HG03139 (cell line): Measurements from ENCODE around the gene NCBP3.
"Not testable (repeated sequence)": the region's sequence is repeated elsewhere in the genome, so short reads cannot be mapped to it uniquely, and the experiment has no call there.

Source experiments
- ATAC-seq: cut with Tn5 transposase; IDR thresholded peaks from one replicate; pipeline ENCODE4 v1.9.1; 2021; ENCODE audit not compliant: unreplicated experiment

The NCBP3 gene

GRCh38 chr17:3880983-3881382, 34.9 kb upstream of the NCBP3 start:
- ATAC-seq = no peak

- ATAC-seq = no peak
Observed at GRCh38 chr17:3879591-3880417, 33.8 kb upstream of the NCBP3 start.

GRCh38 chr17:3879186-3879585, 33.1 kb upstream of the NCBP3 start:
- ATAC-seq = no peak

GRCh38 chr17:3877220-3877619, 31.2 kb upstream of the NCBP3 start:
- no peak for ATAC-seq

GRCh38 chr17:3875317-3875716, 29.3 kb upstream of the NCBP3 start:
- no peak for ATAC-seq

GRCh38 chr17:3873862-3874261, 27.8 kb upstream of the NCBP3 start:
- no peak for ATAC-seq

GRCh38 chr17:3870871-3871306, 24.8 kb upstream of the NCBP3 start:
- ATAC-seq = no peak

- no peak for ATAC-seq
Observed at GRCh38 chr17:3867606-3868005, 21.6 kb upstream of the NCBP3 start.

- ATAC-seq = no peak
Observed at GRCh38 chr17:3867106-3867505, 21.1 kb upstream of the NCBP3 start.

GRCh38 chr17:3866276-3866675, 20.2 kb upstream of the NCBP3 start:
- no peak for ATAC-seq

GRCh38 chr17:3865176-3865575, 19.1 kb upstream of the NCBP3 start:
- ATAC-seq = no peak

- no peak for ATAC-seq
Observed at GRCh38 chr17:3864534-3864933, 18.5 kb upstream of the NCBP3 start.

GRCh38 chr17:3861761-3862681, 16.0 kb upstream of the NCBP3 start:
- ATAC-seq = no peak

GRCh38 chr17:3860939-3861700, 15.1 kb upstream of the NCBP3 start:
- ATAC-seq = no peak

GRCh38 chr17:3859940-3860339, 13.9 kb upstream of the NCBP3 start:
- ATAC-seq = no peak

GRCh38 chr17:3857261-3858105, 11.4 kb upstream of the NCBP3 start:
- ATAC-seq = no peak

- ATAC-seq = not testable (repeated sequence)
Observed at GRCh38 chr17:3854204-3854603, 8.2 kb upstream of the NCBP3 start.

GRCh38 chr17:3852561-3852960, 6.5 kb upstream of the NCBP3 start:
- ATAC-seq = no peak

- no peak for ATAC-seq
Observed at GRCh38 chr17:3851461-3852100, 5.5 kb upstream of the NCBP3 start.
